Measurements from ENCODE around the gene SEC14L2.

Gene SEC14L2

DNA sequence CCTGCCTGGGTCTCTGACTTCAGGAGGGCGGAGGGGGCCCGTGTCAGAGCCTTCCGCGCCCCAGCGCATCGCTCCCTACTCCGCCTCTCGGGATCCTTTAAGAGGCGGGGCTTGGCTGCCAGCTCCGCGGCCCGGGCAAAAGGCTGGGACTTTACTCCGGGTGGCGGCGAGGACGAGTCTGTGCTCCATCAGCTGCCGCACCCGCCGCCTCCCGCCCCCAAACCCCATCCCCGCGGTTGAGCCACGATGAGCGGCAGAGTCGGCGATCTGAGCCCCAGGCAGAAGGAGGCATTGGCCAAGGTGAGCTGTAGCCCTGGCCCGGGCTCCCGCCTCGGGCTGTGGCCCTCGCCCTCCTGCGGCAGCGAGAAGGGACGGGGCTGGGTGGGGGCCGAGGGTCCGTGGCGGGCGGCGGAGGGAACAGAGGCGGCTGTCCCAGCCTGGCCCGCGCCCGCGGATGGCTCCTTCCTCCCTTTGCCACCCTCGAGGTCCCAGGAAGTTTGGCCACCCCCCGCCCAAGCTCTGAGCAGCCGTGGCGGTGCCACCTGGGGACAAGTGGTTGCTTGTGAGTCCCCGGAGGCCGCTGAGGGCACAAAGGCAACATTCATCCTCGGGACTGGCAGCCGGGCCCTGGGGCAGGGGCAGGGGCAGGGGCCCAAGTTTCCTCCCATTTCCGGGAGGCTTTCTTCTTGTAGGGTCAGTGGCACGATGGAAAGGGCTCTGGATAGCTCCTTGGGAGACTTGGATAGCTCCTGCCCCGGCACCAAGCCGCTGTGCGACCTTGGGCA is at the start of gene SEC14L2:
TSS of gene SEC14L2 (plus strand) at position 148 of the 785 bp plus-strand sequence. CDS start at position 247, 99 bp downstream.
- DNase-seq (ENCODE audit: low spot score): peak; percentile 47

DNA sequence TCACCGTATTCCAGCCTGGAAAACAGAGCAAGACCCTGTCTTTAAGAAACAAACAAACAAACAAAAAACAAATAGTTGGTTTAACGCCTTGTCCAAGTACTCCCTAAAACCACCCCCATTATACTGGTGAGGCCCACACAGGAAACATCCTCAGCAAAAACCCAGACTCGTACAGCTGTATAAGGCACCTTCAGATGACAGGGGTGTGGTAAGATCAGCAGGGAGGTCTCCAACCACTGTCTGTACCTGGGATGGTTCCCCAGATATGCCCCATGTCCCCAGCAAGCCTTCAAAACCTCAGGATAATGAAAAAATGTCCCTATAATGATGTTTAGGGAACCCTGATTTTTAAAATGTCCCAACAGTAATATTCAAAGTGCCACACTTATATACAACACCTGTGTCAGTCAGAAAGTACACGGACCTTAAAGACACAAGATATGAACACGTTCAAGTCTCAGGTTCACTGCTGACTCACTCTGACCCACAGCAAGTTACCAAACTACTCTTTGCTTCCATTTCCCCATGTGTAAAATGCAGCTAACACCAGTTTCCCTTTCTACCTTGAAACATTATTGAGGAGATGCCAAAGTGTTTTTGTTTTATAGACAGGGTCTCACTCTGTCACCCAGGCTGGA is 49.4 kb upstream of the SEC14L2 start:
- DNase-seq (ENCODE audit: low spot score): no peak

DNA sequence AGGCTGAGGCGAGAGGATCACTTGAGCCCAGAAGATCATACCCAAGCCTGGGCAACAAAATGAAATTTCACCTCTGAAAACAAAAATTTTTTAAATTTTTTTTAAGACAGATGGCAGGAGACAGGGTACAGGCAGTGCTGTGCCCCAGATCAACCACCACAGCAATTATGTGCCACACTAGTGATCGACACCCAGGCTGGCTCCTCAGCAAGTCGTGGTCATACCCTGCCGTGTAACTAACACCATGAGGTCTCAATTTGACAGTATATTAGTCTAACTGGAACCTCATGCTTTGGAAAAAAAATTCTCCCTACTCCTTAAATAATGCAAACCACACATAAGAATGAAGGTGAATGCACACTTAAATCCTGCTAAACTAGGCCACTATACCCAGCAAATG is 48.4 kb upstream of the SEC14L2 start:
- DNase-seq (ENCODE audit: low spot score): no peak

DNA sequence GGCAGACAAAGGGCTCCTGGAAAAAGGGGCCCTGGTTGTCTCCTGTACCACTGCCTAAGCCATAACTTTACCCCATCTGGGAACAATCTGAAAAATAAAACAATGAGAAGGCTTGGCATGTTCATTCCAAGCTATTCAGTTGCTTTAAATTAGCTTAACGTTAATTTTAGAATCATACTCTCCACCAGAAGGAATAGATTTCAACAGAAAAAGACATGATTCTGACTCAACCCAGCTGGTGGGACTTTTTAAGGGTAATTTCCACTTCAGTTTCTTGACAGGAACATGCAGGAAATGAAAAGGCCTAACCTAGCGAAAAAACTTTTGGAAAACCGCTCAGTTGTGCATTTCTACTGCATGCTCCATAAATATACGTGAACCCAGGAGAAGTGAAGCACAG is 48.0 kb upstream of the SEC14L2 start:
- DNase-seq (ENCODE audit: low spot score): no peak

DNA sequence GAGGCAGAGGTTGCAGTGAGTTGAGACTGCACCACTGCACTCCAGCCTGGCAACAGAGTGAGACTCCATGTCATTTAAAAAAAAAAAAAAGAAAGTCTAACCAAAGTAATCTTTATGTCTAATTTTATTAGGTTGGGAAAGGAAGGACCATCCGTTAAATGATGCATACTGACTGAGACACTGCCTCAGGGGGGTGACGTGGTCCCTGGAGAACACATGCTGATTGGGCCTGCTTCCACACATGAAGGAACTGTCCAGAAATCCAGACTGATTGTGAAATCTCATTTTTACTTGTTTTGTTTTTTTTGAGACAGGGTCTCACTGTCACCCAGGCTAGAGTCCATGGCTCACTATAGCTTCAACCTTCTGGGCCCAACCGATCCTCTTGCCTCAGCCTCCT is 45.6 kb upstream of the SEC14L2 start:
- no peak for DNase-seq (ENCODE audit: low spot score)

DNA sequence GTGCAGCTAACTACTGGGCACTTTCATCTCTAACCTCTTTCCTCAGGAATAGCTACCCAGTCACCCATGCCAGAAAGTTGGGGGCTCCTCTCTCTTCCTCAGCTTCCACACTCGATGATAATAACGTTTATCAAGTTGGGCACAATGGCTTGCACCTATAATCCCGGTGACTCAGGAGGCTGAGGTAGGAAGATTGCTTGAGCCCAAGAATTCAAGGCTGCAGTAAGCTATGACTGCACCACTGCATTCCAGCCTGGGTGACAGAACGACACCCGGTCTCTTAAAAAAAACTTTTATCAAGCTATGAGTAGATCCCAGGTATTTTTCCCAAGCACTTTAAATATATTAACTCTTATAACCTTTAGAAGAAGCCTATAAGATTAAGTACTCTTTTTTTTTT is 42.2 kb upstream of the SEC14L2 start:
- DNase-seq (ENCODE audit: low spot score): no peak

DNA sequence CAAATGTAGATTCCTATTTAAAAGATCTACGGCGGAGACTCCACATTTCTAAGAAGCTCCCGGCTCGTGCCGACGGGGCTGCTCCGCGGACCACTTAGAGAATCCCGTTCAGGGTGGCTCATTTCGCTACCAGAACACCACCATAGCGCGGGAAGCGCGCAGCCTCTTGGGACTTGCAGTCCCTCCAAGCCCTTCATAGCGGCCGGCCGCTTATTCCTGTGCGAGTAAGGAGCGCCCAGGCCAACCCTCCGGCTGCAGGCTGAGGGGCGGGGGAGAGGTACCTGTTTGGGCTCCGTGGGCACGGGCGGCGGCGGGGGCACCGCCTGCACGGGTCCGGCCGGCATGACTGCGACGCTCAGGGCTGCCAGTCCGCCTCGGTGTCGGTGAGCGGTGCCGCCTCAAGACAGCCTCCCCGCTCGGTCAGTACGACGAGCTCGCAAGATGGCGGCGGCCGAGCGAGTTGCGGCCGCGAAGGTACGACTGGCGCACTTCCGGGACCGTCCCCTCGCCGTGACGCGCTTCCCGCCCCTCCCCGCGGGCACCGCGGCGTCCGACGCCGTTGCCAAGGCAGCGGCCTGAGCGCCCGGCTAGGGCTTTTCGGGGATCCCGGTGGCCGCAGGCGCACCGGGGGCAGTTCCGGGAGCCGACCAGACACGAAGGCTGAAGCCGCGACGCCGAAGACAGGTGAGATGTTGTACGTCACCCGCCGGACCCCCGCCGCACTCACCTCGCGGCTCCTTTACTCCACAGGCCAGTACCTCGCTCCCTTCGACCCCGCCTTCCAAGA is 40.2 kb upstream of the SEC14L2 start, which contains the start of the genes CCDC157 and SF3A1:
TSS of gene CCDC157 (plus strand) at position 559 of the 787 bp plus-strand sequence. CDS start 8,994 bp downstream, outside the sequence.
TSS of gene SF3A1 (minus strand) at position 446 of the 787 bp plus-strand sequence. CDS start at position 344, 102 bp downstream.
- DNase-seq (ENCODE audit: low spot score): peak; percentile 80

DNA sequence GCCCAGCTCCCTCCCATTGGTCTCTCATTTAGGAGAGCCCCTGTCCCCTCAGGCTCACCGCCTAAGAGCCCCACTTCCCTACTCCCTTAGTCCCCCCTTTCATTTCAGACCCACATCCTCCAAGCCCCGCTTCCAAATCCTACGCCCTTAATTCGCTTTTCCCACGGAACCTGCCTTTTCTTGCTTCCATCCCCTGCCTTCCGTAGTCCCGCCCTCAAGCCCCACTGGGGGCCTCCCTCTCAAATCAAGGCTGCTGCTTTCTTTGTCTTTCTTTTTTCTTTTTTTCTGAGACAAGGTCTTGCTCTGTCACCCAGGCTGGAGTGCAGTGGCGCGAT is 39.6 kb upstream of the SEC14L2 start:
- no peak for DNase-seq (ENCODE audit: low spot score)

DNA sequence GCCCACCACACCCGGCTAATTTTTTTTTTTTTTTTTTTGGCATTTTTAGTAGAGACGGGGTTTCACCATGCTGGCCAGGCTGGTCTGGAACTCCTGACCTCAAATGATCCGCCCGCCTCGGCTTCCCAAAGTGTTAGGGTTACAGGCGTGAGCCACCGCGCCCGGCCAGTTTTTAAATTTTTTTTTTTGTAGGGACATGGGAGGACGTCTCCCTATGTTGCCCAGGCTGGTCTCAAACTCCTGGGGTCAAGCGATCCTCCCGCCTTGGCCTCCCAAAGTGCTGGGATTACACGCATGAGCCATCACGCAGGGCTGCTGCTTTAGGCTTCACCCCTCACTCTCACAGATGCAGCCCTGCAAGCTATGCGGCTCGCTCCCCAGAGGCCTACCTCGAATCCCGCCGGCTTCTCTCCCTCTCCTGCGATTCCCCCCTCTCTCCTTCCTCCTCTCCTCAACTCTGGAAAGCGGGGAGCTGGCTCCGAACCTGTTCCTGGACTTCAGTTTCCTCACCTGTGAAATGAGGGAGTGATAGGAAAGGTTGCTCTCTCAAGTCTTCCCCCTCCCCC is 39.1 kb upstream of the SEC14L2 start:
- DNase-seq (ENCODE audit: low spot score): no peak

DNA sequence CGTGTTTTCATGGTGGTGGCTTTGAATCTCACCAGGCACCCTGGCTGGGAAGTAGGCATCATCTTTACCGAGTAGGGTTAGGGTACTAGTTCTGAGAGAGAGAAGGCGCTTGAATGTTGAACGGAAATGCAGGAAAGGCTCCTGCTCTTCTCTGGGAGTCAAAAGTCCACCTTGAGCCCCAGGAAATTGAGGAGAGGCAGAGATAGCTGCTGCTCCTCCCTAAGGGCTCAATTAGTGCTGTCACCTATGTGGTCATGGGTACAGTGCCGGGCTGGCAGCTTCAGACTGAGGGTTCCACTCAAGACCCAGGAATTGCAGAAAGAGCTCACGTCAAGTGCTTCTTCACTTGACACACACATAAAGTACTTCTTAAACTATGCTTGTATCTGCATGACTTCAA is 38.3 kb upstream of the SEC14L2 start:
- DNase-seq (ENCODE audit: low spot score): no peak

DNA sequence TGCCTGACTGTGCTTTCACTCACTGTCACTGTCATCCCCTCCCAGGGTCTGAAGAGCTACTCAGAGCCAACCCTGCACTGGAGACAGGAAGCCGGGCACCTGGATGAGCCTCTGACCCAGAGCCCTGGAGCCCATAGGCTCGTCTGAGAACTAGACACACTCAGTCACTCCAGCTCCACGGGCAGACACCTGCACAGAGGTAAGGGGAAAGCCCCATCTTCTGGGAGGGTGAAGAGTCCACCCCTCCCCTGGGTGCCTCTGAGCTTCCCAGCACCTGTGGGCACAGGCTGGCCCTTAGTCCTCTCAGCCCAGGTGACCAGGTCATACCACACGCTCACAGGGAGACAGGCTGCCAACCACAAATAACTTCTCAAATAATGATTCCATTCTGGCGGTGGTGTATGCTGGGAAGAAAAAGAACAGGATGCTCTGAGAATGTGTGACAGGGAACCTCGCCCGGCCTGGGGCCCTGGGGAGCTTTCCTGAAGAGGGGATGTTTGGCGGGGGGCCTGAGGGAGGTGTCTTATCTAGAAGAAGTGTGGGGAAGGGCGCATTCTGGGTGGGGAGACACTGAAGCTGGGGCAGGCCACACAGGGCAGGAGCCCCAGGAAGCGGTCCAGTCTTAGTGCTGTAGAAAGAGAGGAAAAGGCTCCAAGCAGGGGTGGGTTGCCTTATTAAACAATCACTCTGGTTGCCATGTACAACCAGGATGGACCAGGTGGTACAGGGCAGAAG is 34.7 kb upstream of the SEC14L2 start:
- DNase-seq (ENCODE audit: low spot score): no peak

DNA sequence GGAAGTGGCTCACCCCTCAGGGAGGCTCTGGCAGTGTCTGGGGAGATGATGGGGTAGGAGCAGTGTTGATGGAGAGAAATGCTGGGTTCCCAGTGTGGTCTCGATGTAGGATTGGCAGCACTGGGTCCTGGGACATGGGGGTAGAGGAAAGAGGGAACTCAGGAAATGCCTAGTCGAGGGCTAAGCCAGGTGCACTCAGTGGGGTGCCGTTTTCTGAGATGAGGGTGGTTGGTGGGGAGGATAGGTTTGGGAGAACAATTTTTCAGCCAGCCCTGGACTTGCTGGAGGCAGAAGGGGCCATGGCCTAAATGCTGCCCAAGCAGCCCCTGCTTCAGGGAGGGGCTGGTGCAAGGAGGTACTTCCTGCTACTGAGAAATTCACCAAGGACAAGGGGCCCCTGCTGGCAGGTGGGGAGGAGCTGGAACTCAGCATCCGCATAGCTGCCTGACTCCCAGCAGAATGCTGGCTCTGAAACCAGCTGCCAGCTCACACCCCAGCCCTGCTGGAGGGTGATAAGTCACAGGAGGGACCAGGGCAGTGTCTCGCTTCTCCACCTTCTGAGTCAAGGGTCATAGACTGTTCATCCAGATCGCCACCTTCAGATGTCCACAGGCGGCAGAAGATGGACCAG is 34.1 kb upstream of the SEC14L2 start:
- no peak for DNase-seq (ENCODE audit: low spot score)

DNA sequence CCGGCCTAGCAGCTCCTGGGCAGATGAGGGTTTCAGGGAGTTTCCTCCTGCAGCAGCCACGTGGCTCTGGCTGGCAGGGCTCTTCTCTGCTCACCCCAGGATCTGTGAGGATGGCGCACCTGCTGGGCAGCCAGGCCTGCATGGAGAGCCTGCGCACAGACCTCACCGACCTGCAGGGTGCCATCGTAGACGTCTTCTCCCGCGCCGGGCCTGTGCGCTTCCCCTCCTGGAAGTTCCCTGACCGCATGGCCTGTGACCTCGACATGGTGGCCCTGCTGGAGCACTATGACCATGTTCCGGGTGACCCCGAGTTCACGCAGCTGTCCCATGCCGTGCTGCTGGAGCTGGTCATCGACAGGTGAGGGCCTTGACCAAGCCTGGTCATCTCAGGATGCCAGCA is 30.9 kb upstream of the SEC14L2 start:
- no peak for DNase-seq (ENCODE audit: low spot score)

DNA sequence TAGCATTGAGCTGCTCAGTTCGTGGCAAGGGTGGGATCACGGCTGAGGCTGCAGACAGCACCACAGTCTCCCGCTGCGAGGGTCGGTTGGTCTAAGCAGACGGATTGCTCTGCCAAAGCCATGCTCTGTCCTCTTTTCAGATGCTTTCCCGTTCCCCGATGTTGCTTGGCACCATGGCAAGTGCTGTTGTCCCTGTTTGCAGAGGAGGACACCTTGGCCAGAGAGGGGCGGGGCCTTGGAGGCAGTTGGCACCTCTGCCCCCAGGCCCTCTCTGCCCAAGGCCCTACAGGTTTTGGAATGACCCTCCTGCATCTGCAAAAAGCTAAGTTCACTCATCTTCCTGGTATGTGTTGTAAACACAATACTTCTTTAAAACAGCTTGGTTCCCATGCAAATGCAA is 28.4 kb upstream of the SEC14L2 start:
- DNase-seq (ENCODE audit: low spot score): no peak

DNA sequence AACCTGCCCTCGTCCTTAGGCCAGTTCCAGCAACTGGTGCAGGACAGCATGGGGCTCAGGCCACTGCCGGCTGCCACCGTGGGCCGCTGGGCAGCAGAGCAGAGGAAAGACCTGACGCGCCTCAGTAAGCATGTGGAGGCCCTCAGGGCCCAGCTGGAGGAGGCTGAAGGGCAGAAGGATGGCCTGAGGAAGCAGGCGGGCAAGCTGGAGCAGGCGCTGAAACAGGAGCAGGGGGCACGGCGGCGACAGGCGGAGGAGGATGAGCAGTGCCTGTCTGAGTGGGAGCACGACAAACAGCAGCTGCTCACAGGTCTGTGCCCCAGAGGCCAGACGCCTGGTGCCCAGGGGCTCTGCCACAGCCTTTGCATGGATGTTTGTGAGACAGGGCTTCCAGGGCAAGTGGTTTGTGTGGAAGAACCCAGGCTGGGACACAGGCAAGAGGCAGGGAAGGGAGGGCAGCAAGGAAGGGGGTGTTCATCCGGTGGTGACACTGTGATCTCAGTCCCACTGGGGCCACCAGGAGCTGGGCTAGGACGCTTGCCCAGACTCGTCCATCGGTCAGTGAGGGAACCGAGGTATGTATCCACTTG is 26.1 kb upstream of the SEC14L2 start:
- DNase-seq (ENCODE audit: low spot score): no peak

DNA sequence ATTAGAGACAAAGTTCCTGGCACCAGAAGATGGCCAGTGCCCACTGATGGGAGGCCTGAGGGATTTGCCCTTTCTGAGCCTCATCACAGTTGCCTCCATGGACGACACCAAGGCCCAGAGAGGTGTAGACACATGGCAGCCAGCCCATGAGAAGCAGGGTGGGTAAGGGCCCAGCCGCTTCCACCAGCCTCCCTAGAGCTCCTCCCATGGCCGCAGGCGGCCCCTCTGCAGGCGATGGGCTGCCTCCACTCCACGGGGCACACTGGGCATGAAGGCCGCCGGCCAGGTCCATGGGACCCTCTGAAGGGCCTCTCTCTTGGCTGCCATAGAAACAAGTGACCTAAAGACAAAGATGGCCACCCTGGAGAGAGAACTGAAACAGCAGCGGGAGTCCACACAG is 25.5 kb upstream of the SEC14L2 start:
- DNase-seq (ENCODE audit: low spot score): no peak

DNA sequence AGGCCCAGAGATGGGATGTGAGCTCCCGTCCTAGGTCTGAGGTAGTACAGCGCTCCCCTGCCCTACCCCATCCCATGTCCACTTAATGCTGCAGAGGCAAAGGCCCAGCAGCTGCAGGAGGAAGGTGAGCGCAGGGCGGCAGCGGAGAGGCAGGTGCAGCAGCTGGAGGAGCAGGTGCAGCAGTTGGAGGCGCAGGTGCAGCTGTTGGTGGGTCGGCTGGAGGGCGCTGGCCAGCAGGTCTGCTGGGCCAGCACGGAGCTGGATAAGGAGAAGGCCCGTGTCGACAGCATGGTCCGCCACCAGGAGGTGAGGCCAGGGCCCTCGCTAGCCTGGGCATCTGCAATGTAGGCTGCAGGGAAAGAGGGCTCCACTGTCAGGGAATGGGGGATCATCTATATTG is 24.8 kb upstream of the SEC14L2 start:
- no peak for DNase-seq (ENCODE audit: low spot score)

DNA sequence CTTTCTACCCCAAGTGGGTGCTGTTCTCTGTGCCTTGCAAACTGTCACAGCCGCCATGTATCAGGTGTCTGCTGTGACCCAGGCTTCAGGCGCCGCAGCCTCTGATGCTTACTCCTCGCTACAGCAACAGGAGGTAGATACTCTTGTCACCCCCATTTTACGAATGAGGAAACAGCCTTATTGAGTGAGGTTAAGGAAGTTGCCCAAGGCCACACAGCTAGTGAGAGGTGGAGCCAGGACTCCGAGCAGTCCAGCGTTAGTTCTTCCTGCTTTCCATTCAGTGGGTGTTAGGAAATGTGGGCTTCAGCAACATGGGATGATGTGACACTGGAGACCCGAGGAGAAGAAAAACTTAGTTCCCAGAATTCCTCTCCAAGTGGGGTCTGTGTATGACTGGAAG is 23.9 kb upstream of the SEC14L2 start:
- no peak for DNase-seq (ENCODE audit: low spot score)

DNA sequence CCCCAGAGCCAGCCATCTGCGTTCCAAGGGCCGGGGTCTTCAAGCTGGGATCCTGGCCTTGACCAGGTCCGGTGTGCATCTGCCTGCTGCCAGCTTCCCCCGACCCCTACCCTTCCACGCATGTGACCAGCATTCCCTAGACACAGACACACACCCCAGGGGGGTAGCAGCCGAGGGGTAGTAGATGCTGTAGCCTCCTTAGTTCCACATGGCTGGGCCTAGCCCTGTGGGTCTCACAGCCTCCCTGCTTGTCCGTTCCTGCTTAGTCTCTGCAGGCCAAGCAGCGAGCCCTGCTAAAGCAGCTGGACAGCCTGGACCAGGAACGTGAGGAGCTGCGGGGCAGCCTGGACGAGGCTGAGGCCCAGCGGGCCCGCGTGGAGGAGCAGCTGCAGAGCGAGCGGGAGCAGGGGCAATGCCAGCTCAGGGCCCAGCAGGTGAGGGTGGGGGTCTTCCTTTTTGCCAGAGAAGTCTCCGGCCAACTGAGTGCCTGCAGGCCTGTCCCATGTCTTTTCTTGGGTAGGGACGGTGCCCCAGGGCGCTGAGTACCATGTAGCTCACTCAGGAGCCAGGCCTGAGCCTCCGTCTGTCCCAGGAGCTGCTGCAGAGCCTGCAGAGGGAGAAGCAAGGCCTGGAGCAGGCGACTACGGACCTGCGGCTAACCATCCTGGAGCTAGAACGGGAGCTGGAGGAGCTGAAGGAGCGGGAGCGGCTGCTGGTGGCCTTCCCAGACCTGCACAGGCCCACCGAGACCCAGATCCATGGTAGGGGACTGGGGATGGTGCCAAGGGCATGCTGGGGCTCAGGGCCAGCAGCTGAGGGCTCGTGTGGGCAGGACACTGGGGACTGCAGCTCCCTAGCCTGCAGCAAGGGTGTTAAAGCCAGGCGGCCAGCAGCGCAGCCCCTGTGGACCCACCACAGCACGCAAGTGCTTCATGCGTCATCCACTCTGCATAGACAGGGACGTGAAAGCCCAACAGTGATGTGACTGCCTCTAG is 23.2 kb upstream of the SEC14L2 start:
- no peak for DNase-seq (ENCODE audit: low spot score)
